ENCODE results near the gene LRPPRC.
A peak's percentile ranks its signal among the peaks of the same experiment; 100 is the strongest.

LRPPRC gene

GRCh38 chr2:43948370-43948769, 47.4 kb downstream of the LRPPRC start:
- Mint-ChIP-seq H3K27me3 (ENCODE audit: low read depth) (no peaks in the 10 kb centered on the region), H3K36me3 (ENCODE audit: low read depth) (peaks cover 52% of the 10 kb centered on the region), H3K27ac (no peak overlapping the region), H3K4me1 (ENCODE audit: low read depth) (no peaks in the 10 kb centered on the region), H3K9me3 (no peaks in the 10 kb centered on the region), H3K4me3 (no peak overlapping the region)
- DNase-seq (ENCODE audit: low spot score) = no peak

GRCh38 chr2:43946685-43947084, 49.1 kb downstream of the LRPPRC start:
- DNase-seq (ENCODE audit: low spot score) = no peak
- no peak overlapping the region for H3K4me3 Mint-ChIP-seq
- H3K4me1 Mint-ChIP-seq (ENCODE audit: low read depth) = peaks cover 1% of the 10 kb centered on the region
- no peak overlapping the region for H3K27ac Mint-ChIP-seq
- peaks cover 48% of the 10 kb centered on the region for H3K36me3 Mint-ChIP-seq (ENCODE audit: low read depth)
- no peaks in the 10 kb centered on the region for H3K9me3 Mint-ChIP-seq
- no peaks in the 10 kb centered on the region for H3K27me3 Mint-ChIP-seq (ENCODE audit: low read depth)

- Mint-ChIP-seq H3K4me3 (no peak overlapping the region), H3K27ac (no peak overlapping the region), H3K9me3 (no peaks in the 10 kb centered on the region), H3K27me3 (ENCODE audit: low read depth) (no peaks in the 10 kb centered on the region), H3K4me1 (ENCODE audit: low read depth) (peaks cover 3% of the 10 kb centered on the region), H3K36me3 (ENCODE audit: low read depth) (peaks cover 50% of the 10 kb centered on the region)
- DNase-seq (ENCODE audit: low spot score) = no peak
These were observed 50.4 kb downstream of the LRPPRC start for GRCh38 chr2:43945439-43945838.

- H3K4me3 Mint-ChIP-seq = no peak overlapping the region
- peaks cover 52% of the 10 kb centered on the region for H3K36me3 Mint-ChIP-seq (ENCODE audit: low read depth)
- H3K27ac Mint-ChIP-seq = no peak overlapping the region
- no peak for DNase-seq (ENCODE audit: low spot score)
- H3K4me1 Mint-ChIP-seq (ENCODE audit: low read depth) = peaks cover 5% of the 10 kb centered on the region
- H3K27me3 Mint-ChIP-seq (ENCODE audit: low read depth) = no peaks in the 10 kb centered on the region
- H3K9me3 Mint-ChIP-seq = no peaks in the 10 kb centered on the region
These were observed 50.9 kb downstream of the LRPPRC start for GRCh38 chr2:43944915-43945314.

DNA sequence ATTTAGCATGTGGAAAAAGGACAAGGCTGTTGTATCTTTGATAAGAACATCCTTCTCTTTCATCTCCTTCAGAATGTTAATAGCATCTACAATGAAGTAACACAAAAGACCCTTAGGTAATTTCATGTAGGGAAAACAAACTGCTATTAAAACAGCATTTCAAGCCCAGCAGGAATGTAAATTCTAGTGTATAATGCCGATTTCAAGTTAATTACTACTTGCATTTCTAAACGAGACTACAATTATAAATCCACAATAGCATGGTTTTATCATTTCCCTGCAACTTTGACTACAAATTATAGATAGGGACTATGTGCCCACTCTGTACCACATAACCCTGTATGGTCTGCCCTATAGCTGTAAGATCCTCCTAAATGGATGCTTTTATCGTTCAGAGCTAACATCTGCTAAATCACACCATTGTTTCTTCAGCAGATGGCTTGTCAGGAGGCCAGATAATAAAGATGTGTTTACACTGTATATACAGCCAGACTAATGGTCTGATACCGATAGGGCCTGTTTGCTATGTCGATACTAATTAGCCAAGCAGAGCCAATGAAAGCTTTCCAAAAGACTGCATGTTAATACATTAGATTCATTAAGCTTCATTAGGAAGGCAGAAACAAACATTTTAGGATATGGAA, 51.9 kb downstream of the LRPPRC start:
- no peaks in the 10 kb centered on the region for H3K27me3 Mint-ChIP-seq (ENCODE audit: low read depth)
- peaks cover 52% of the 10 kb centered on the region for H3K36me3 Mint-ChIP-seq (ENCODE audit: low read depth)
- peaks cover 5% of the 10 kb centered on the region for H3K4me1 Mint-ChIP-seq (ENCODE audit: low read depth)

GRCh38 chr2:43943323-43943722, 52.5 kb downstream of the LRPPRC start:
- Mint-ChIP-seq H3K4me3 (no peak overlapping the region), H3K36me3 (ENCODE audit: low read depth) (peaks cover 51% of the 10 kb centered on the region), H3K4me1 (ENCODE audit: low read depth) (peaks cover 5% of the 10 kb centered on the region), H3K27ac (no peak overlapping the region), H3K27me3 (ENCODE audit: low read depth) (no peaks in the 10 kb centered on the region), H3K9me3 (no peaks in the 10 kb centered on the region)
- DNase-seq (ENCODE audit: low spot score) = no peak

More for the DNA sequence above, 51.9 kb downstream of the LRPPRC start:
- H3K9me3 Mint-ChIP-seq = no peaks in the 10 kb centered on the region
- no peak for DNase-seq (ENCODE audit: low spot score)
- no peak overlapping the region for H3K4me3 Mint-ChIP-seq
- no peak overlapping the region for H3K27ac Mint-ChIP-seq

DNA sequence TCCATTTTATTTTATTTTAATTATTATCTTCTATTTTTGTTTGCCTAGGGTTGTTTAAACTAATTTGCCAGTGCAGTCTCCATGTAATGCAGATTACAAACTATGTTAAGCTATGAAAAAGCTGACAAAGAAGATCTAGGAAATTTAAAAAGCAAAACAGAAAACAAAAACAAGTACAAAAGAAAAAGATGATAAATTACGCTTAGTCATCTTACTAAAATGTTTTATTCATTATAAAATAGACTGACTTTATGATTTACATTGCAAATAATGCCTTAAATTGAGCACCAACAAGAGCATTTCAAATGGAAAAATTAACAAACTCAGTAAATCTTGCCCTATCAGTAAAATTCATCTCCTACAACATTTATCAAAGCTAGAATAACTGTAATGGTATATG, 52.9 kb downstream of the LRPPRC start:
- DNase-seq (ENCODE audit: low spot score) = no peak
- no peaks in the 10 kb centered on the region for H3K9me3 Mint-ChIP-seq
- H3K4me1 Mint-ChIP-seq (ENCODE audit: low read depth) = peaks cover 5% of the 10 kb centered on the region
- H3K27me3 Mint-ChIP-seq (ENCODE audit: low read depth) = no peaks in the 10 kb centered on the region
- peaks cover 48% of the 10 kb centered on the region for H3K36me3 Mint-ChIP-seq (ENCODE audit: low read depth)
- no peak overlapping the region for H3K27ac Mint-ChIP-seq
- no peak overlapping the region for H3K4me3 Mint-ChIP-seq

GRCh38 chr2:43941966-43942365, 53.8 kb downstream of the LRPPRC start:
- no peaks in the 10 kb centered on the region for H3K9me3 Mint-ChIP-seq
- no peak overlapping the region for H3K4me3 Mint-ChIP-seq
- DNase-seq (ENCODE audit: low spot score) = no peak
- no peak overlapping the region for H3K27ac Mint-ChIP-seq
- H3K27me3 Mint-ChIP-seq (ENCODE audit: low read depth) = no peaks in the 10 kb centered on the region
- peaks cover 46% of the 10 kb centered on the region for H3K36me3 Mint-ChIP-seq (ENCODE audit: low read depth)
- H3K4me1 Mint-ChIP-seq (ENCODE audit: low read depth) = peaks cover 5% of the 10 kb centered on the region

DNA sequence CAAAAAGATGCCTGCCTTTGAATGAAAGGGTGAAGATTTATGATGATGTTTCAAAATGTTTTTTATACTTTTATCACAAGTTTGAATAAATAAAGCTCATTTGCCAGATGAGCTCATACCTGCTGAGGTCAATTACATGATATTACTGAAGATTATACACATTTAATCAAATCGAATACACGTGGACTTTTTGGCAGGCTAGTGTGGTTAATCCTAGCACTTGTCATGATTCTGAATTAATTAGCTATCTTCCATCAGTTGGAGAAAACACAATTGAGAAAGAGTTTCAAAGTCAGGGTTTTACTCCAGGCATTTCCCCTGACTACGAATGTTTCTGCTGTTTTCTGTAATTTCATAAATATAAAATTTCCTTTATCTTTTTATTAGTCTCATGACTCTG, 54.4 kb downstream of the LRPPRC start:
- no peak for DNase-seq (ENCODE audit: low spot score)
- Mint-ChIP-seq H3K36me3 (ENCODE audit: low read depth) (peaks cover 41% of the 10 kb centered on the region), H3K4me1 (ENCODE audit: low read depth) (peaks cover 5% of the 10 kb centered on the region), H3K9me3 (no peaks in the 10 kb centered on the region), H3K27me3 (ENCODE audit: low read depth) (no peaks in the 10 kb centered on the region), H3K4me3 (no peak overlapping the region), H3K27ac (no peak overlapping the region)

DNA sequence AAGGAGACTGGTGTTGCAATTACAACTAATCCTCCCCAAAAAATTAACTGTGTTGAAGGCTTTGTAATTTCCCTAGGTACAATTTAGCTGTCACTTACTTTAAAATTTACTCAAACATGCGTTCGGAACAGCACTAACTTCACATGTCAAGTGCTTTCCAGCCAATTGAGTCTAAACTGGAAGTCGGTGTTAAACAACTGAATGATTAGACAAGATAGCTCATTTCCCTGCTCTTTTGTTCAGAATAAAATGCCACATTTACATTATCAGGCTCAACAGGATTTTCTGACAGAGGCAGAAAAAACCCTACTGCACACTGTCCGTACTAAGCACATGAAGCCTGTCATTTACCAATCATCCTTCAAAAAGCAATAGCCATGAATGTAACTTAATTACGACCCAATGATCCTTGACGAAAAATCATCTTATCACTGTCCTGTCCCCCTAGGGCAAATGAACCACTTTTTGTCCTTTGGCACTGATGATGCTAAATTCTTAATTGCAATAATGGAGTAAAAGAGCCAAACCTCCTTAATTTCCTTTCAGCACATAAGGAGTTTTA, 56.0 kb downstream of the LRPPRC start:
- Mint-ChIP-seq H3K27ac (no peak overlapping the region), H3K36me3 (ENCODE audit: low read depth) (peaks cover 31% of the 10 kb centered on the region), H3K4me1 (ENCODE audit: low read depth) (peaks cover 6% of the 10 kb centered on the region), H3K27me3 (ENCODE audit: low read depth) (no peaks in the 10 kb centered on the region), H3K4me3 (no peak overlapping the region), H3K9me3 (no peaks in the 10 kb centered on the region)
- DNase-seq (ENCODE audit: low spot score) = no peak

- no peak overlapping the region for H3K27ac Mint-ChIP-seq
- no peaks in the 10 kb centered on the region for H3K9me3 Mint-ChIP-seq
- DNase-seq (ENCODE audit: low spot score) = no peak
- no peaks in the 10 kb centered on the region for H3K27me3 Mint-ChIP-seq (ENCODE audit: low read depth)
- H3K4me1 Mint-ChIP-seq (ENCODE audit: low read depth) = peaks cover 17% of the 10 kb centered on the region
- H3K4me3 Mint-ChIP-seq = no peak overlapping the region
- peaks cover 41% of the 10 kb centered on the region for H3K36me3 Mint-ChIP-seq (ENCODE audit: low read depth)
These were observed 58.4 kb downstream of the LRPPRC start for GRCh38 chr2:43937269-43937820.

DNA sequence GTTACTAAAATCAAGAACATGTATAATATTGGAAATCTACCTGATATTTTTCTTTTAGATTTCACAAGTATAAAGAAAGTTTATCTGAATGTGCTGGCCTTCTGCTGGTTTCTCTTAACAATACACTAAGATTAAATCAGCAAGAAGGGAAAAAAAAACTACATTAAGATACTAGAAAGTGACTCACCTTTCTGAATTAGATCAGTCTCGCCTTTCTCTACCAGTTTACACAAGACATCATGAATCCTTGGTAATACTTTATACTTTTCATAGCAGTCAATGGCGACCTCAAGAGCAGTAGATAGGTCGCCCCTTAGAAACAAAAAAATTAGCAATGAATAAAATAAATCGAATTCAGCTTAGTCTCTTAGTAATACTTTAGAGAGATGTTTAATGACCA, 61.2 kb downstream of the LRPPRC start:
- no peaks in the 10 kb centered on the region for H3K27me3 Mint-ChIP-seq (ENCODE audit: low read depth)
- no peaks in the 10 kb centered on the region for H3K9me3 Mint-ChIP-seq
- peak overlapping the region; percentile 49 for H3K27ac Mint-ChIP-seq
- H3K36me3 Mint-ChIP-seq (ENCODE audit: low read depth) = peaks cover 42% of the 10 kb centered on the region
- H3K4me3 Mint-ChIP-seq = no peak overlapping the region
- peaks cover 15% of the 10 kb centered on the region for H3K4me1 Mint-ChIP-seq (ENCODE audit: low read depth)
- no peak for DNase-seq (ENCODE audit: low spot score)

- H3K27ac Mint-ChIP-seq = no peak overlapping the region
- no peak for DNase-seq (ENCODE audit: low spot score)
- no peaks in the 10 kb centered on the region for H3K27me3 Mint-ChIP-seq (ENCODE audit: low read depth)
- peaks cover 28% of the 10 kb centered on the region for H3K4me1 Mint-ChIP-seq (ENCODE audit: low read depth)
- H3K9me3 Mint-ChIP-seq = no peaks in the 10 kb centered on the region
- H3K36me3 Mint-ChIP-seq (ENCODE audit: low read depth) = peaks cover 39% of the 10 kb centered on the region
- H3K4me3 Mint-ChIP-seq = no peak overlapping the region
These were observed 64.5 kb downstream of the LRPPRC start for GRCh38 chr2:43931293-43931692.

DNA sequence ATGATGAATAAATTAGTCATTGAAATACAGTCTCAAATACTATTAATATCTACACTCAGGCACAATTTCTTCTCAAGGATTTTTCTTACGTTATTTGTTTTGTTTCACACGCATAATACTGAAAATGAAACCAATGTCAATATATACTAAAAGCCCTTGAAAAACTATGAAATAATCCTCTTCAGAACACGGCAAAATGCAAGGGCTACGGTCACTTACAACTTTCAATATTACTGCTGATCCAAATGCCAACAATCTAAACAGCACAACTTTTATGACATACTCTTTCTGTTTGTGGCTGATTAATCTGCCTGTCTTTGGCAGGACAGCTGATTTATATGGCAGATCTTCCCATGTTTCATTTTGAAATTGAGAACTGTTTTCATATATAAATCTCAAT, 68.3 kb downstream of the LRPPRC start:
- peak overlapping the region; percentile 70 for H3K27ac Mint-ChIP-seq
- peaks cover 37% of the 10 kb centered on the region for H3K36me3 Mint-ChIP-seq (ENCODE audit: low read depth)

DNA sequence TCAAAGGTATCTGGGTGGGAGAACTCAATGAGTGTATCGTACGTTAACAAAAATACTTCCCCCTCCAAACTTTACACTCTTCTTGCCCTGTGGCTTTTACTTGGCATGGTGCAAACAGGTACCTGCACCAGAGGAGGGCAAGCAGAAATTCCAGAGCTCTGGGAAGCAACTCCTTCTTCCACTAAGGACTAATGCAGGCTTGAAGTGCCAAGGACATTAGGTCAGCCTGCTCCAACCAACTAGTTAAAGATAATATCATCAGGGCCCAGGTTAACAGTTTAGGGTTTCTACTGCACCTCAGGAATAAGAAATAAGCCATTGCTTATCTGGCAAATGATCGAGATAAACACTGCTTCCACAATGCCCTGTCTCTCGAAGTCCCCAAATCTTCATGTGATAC, 70.4 kb downstream of the LRPPRC start:
- DNase-seq (ENCODE audit: low spot score) = no peak
- H3K27ac Mint-ChIP-seq = no peak overlapping the region
- H3K27me3 Mint-ChIP-seq (ENCODE audit: low read depth) = no peaks in the 10 kb centered on the region
- H3K4me1 Mint-ChIP-seq (ENCODE audit: low read depth) = peaks cover 15% of the 10 kb centered on the region
- H3K36me3 Mint-ChIP-seq (ENCODE audit: low read depth) = peaks cover 36% of the 10 kb centered on the region
- no peaks in the 10 kb centered on the region for H3K9me3 Mint-ChIP-seq
- no peak overlapping the region for H3K4me3 Mint-ChIP-seq

More for the DNA sequence above, 68.3 kb downstream of the LRPPRC start:
- peaks cover 15% of the 10 kb centered on the region for H3K4me1 Mint-ChIP-seq (ENCODE audit: low read depth)
- no peaks in the 10 kb centered on the region for H3K27me3 Mint-ChIP-seq (ENCODE audit: low read depth)
- no peak for DNase-seq (ENCODE audit: low spot score)
- no peaks in the 10 kb centered on the region for H3K9me3 Mint-ChIP-seq
- peak overlapping the region; percentile 68 for H3K4me3 Mint-ChIP-seq

Measured in T-helper 2 cell treated with Interferon-gamma antibody and Interleukin-4, amounts not matched to agents 5 μg/mL and 100 μg/mL, for 36 hours (primary cell).